Hematopoietic multipotent progenitor cell treated with erythropoietin and hydrocortisone succinate and interleukin-3 and kit ligand, for 6 days (in vitro differentiated cells): Measurements from ENCODE around the gene CIAO3.
A peak's percentile ranks its signal among the peaks of the same experiment; 100 is the strongest.
"Not testable (repeated sequence)": the region's sequence is repeated elsewhere in the genome, so short reads cannot be mapped to it uniquely, and the experiment has no call there.

Experiments used
- DNase-seq: peaks from one replicate; pipeline ENCODE4 v3.0.0-alpha.2; 2015

CIAO3 gene

DNA sequence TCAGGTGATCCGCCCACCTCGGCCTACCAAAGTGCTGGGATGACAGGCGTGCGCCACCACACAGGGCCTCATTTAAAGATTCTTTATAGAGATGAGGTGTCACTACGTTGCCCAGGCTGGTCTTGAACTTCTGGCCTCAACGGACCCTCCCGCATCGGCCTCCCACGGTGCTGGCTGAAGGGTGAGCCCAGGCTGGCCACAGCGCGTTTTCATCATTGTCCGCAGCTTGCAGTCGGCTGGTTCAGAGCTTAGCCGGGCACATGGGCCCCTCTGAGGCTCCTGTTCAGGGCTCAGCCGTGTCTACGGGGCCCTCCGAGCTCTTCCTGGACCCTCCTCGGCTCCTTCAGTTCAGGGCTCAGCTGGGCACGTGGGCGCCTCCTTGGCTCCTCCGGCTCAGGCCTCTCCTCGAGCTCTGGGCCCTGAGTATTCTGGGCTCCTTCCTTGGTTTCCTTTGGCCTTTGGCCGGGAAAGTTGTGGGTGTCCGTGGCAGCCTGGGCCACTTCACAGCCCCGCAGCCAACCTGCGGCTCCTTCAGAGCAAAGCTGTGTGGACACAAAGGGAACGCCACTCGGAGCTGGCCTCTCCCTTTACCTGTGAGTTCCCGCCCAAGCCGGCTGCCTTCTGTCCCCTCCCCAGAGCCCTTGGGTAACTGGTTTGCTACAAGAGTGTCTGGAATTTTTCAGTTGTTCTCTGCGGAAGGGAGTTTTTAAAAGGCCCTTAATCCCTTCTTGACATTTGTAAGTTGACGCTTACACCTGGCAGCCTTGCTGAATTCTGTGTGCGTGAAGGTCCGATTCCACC is 18.5 kb upstream of the CIAO3 start:
- no peak for DNase-seq

DNA sequence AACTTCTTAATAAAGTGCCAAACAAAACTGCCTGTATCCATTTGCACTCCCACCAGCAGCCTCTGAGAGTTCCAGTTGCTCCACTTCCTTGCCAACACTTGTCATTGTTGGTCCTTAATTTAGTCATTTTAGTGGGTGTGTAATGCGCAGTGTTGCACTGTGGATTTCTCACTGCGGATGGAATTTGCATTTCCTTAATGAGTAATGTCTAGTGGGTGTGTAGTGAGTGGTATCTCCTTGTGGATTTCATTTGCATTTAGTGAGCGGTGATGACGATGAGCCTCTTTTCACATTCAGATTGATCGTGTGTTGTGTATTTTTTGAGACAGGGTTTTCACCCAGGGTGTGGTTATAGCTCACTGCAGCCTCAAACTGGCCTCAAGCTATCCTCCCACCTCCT is 15.6 kb upstream of the CIAO3 start:
- DNase-seq = no peak

DNA sequence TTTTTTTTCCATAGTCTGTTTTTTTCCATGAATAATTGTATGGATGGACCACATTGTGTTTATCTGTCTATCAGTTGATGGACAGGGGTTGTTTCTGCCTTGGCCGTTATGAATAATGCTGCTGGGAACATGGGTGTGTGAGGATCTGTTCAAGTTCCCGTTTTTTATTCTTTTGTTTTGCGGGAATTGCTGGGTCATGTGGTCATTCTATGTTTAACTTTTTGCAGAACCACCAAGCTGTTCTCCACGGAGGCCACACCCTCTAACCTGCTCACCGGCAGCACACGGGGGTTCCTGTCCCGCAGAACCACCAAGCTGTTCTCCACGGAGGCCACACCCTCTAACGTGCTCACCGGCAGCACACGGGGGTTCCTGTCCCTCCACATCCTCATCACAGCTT is 13.9 kb upstream of the CIAO3 start:
- no peak for DNase-seq

DNA sequence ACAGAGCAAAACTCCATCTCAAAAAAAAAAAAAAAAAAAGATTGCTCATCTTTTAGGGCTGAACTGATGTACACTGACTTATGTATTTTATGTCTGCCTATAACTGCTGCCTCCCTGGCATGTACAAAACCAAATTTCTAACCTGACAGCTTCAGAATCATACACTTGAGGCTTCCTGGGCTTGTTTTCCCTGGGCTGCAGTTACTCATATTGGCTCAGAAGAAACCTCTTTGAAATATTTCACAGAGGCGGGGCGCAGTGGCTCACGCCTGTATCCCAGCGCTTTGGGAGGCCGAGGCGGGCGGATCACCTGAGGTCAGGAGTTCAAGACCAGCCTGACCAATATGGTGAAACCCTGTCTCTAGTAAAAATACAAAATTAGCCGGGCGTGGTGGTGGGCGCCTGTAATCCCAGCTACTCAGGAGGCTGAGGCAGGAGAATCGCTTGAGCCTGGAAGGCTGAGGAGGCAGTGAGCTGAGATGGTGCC is 13.4 kb upstream of the CIAO3 start:
- not testable (repeated sequence) for DNase-seq

DNA sequence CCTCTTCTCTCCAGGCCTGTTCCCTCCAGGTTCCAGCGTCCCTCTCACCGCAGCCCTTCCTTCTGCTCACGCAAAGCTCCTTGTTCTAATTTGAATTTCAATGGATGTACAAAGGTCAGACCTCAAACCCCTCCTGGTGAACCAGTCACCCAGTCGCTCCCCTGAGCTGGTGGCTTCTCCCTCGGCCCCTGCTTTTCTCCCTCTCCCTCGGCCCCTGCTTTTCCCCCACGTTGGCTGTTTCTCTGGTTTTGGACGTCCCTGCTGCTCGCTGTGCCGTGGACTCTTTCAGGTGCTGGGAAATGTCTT is 11.2 kb upstream of the CIAO3 start:
- DNase-seq = no peak

DNA sequence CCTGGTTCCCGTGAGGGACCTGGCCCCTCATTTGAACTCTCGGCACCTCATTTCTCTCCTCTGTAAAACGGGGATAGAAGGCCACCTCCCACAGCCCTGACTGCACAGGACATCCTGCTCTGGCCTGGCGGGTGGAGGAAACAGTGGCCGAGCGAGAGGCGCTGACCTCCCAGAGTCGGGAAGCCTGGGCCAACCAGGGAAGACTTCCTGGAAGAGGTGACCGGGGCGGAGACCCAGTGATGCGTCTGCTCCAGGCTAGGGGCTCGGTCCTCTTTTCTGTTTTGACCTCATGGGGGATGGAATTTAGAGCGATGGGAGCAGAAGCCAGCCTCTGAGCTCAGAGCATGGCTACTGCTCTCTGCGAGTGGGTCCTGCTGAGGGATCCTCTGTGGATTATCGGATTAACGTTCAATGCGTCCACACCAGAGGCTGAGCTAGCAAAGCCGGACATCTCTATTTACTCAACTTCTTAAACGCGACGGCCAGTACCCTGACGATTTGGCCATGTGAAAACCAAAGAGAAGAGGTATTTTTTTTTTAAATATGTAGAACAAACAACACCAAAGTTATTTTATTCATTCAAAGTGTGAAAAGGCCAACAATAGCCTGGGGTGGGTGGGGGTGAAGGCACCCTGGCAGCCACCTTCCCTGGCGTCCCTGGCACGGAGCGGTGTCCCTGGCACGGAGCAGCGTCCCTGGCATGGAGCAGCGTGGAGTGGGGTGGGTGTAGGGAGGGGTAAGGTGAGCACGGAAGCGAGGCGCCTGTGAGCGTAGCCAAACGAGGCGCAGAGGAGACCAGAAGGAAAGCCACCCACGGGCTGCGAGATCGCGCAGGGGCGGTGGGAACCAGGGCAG is 10.6 kb upstream of the CIAO3 start:
- DNase-seq = no peak

DNA sequence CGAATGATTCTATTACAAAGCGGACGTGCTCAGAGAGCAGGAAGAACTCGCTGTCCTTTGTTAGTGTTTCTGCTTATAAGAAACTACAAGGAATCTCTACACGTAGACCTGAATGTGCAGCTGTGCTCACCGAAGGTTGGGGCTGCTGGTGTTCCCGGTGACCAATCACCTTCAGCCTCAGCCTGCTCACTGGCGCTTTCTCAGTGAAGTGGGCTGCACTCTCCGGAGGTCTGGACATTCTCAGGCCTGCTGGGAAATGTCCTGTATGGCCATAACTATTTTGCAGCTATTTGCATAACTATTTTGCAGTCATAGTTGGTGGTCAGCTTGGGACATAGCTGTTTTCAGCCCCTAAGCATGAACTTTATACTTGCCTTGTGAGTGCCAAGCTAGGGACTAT is 9.7 kb upstream of the CIAO3 start:
- DNase-seq = no peak

DNA sequence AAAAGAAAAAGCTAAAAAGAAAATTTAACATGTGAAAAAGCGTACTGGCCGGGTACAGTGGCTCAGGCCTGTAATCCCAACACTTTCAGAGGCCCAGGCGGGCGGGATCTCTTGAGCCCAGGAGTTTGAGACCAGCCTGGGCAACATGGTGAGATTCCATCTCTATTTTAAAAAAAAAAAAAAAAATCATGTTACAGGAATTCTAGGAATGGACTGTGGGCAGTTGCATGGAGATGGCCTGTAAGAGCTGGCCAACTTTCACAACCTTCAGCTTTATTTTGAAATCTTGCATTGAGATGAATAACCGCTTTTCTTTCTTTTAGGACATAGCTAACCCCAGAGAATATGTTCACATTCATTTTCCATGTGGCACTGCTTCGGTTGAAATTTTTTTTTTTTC is 8.2 kb upstream of the CIAO3 start:
- no peak for DNase-seq

DNA sequence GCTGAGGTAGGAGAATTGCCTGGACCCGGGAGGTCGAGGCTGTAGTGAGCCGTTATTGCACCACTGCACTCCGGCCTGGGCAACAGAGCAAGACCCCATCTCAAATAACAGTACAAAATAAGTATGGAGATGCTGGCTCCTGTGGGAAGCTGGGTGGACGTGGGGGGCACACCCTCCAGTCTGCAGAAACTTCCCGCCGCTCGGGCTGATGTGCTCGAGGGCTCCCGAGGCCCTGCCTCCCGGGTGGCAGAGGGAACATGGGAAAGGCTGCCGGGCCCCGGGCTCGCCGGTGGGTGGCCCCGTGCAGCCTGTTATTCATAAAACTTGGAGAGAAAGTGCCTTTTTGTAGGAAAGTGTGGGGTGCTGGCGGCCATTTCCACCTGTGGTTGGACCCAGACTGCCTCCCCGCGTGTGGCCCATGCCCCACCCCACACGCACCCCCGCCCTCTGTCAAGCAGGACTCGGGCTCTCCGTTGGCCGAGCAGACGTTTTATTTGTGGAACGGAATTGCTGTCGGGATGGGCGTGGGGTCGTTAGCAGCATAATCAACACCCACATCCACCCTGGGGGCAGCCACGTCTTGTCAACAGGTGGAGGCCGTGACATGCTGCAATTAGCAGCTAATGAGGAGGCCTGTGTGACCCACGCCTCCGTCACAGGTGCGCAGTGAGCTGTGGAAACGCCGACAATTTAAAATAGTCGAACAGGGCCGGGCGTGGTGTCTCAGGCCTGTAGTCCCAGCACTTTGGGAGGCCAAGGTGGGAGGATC is 7.4 kb upstream of the CIAO3 start:
- no peak for DNase-seq

DNA sequence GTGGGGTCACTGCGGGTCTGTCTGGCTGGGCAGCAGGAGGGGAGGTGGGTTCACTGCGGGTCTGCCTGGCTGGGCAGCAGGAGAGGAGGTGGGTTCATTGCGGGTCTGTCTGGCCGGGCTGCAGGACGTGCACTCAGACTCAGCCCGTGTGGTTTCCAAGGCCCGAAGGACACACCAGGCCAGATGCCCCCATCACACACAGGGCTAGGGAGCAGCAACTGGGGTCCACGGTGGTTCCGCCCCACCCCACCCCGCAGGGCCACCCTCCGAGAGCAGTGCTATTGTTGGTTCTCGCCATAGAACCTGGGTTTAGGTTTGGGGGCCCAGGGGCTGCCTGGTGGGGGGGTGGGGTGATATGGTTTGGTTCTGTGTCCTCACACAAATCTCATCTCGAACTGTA is 5.8 kb upstream of the CIAO3 start:
- DNase-seq = no peak

DNA sequence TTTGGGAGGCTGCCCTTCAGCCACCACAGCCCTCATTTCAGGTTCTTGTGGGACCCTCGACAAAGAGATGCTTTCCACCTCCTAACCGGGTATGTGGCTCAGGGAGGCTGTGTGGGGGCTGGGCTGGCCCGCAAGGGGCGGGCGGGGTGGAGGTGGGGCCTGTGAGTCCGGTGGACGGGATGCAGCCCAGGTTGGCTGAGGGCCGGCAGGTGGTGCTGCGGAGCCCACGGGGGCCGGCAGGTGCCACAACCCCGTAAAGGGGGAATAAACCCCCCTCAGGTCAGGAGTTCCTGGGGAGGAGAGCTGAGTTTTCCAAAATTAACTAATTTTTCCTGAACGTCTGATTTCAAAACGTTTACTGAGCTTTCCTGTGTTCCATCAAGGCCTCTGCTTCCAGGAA is 4.9 kb upstream of the CIAO3 start:
- peak; percentile 37 for DNase-seq

DNA sequence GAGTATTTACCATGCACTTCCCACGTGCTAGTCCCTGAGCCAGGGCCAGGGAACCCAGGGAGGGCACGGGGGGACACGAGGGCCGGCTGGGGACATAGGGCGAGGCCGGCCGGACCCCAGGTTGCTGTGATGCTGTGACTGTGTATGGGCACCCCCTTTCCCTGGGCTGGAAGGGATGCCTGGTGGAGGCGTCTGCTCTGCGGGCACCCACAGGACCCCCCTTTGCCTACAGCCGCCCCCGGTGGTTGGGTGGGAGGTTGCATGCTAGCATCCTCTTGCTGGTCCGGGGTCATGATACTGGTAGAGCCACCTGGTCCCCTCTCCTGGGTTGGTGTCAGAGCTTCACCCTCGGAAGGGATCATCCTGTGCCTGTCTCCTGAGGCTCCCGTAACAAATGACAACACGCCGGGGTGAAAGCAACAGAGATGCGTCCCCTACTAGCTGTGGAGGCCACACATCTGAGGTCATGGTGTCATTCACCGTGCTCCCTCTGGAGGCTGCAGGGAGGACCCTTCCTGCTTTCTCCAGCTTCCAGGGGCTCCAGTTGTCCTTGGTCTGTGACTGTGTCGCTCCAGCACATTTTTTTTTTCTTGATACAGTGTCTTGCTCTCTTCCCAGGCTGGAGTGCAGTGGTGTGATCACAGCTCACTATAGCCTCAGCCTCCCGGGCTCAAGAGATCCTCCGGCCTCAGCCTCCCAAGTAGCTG is 3.1 kb upstream of the CIAO3 start:
- DNase-seq = no peak

DNA sequence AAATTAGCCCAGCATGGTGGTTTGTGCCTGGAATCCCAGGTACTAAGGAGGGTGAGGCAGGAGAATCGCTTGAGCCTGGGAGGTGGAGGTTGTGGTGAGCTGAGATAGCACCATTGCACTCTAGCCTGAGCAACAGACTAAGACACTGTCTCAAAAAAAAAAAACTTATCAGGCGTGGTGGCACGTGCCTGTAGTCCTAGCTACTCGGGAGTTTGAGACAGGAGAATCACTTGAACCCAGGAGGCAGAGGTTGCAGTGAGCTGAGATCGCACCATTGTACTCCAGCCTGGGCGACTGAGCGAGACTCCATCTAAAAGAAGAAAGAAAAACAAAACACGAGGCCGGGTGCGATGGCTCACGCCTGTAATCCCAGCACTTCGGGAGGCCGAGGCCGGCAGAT is 2.1 kb upstream of the CIAO3 start:
- DNase-seq = peak; percentile 50

DNA sequence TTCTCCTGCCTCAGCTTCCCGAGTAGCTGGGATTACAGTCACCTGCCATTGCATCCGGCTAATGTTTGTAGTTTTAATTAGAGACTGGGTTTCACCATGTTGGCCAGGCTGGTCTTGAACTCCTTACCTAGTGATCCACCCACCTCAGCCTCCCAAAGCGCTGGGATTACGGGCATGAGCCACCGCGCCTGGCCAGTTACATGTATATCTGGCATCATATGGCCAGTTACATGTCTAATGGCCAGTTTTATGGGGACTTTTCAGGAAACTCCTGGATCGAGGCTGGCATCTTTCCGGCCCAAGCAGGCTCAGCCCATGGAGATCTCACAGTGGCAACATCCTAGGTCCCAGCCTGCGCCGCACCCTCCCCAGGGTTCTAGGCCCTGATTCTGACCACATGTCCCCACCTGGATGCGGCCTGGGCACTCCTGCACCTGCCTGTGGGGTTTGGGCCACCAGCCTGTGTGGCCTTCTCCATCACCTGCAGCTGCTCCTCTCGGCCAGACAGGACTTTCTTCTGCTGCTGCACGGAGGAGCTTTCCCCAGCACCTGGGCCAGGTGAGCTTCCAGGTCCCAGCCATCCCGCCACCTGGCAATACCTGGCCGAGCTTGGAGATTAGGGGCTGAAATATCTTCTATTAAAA is 1.3 kb upstream of the CIAO3 start:
- DNase-seq = no peak

DNA sequence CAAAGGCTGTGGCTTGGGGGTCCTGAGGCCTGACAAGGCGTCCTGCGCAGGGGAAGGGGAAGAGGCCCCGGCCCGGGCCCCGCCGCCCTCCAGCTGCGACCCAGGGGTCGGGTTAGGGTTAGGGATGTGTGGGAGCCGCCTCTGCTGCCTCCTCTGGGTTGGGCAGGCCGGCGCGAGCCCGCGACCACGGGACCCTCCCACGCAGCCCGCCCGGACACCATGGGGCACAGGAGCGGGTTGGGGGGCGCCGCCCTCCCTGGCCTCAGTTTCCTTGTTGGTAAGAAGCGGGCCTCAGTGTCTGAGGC is 386 bp downstream of the CIAO3 start:
- no peak for DNase-seq

DNA sequence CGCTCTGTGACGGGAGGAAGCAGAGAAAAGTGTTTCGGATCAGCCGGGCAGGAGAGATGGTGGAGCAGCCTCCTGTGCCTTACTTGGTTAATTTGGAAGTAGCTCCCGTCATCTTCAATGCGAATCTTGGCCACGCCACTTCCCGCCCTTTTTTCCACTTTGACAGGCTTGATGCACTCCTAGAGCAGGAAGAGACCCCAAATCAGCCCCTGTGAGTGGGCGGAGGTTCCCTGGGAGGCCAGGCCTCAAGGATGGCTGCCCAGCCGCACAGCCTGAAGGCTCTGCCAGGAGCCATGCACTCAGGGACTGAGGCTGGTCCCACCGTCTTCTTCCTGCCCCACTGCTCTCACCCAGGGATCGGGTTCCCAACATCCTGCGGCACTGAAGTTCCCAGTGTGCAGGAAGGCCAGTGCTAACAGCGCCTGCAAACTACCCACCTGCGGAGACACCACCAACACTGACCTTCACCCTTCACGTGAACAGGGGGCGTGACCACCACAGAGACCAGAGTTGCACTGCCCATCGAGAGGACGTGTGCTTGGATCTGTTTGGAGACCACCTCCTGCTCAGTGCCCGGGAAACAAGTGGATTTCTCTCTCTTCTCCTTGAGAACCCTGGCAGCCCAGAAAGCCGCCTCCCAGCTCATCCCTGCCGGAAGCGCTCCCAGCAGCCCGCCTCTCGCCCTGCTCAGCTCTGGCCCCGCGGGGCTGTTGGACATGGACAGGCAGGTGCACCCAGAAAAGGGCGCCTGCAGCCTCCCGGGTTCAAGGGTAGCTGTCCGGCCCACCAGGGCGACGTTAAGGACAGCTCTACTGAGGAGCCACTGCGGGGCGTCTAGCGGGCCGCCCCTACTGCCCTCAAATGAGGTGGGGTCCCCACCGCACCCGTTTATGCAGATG is 988 bp downstream of the CIAO3 start:
- DNase-seq = no peak

DNA sequence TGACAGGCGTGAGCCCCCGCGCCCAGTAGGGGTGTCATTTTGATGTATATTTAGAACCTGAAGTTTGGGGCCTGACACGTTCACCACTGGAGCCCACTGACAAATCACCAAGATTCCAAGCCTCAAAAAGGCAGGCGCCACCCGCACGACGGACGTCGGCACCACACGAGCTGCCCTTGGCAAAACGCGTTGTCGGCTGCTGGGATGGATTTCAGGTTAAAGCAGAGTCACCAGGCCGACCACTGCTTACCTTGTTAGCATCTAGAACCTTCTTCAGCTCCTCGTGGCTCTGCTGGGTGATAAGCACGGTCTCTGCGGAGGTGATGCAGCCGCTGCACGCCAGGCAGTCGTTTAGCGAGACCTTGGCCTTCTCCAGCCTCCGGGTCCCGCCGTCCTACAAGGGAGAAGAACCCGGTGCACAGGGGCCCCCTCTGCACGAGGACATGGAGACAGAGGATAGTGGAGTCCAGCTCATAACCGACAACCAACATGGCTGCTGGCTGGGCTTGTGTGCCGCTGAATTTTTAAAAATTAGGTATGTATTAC is 3.8 kb downstream of the CIAO3 start:
- DNase-seq = no peak

DNA sequence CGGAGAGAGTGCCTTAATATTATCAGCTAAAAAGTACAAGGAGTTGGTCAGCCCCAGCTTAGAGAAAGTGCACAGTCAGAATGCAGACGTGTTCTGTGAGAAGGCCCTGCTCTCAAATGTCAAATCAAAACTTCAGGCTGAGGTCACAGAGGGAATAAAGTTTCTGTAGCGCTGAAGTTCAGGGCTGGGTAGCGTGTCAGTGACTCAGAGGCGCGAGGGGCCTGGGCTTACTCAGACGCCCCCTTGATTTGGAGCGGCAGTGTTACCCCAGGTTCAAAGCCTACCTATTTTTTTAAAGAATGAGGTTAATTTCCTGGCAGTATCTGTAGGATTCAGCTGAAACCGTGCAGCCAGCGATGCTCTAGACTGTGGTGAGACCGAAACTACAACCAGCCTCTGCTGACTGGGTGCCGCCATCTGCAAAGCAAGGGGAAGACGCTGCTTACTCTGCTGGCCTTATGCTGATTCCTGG is 4.8 kb downstream of the CIAO3 start:
- DNase-seq = no peak

DNA sequence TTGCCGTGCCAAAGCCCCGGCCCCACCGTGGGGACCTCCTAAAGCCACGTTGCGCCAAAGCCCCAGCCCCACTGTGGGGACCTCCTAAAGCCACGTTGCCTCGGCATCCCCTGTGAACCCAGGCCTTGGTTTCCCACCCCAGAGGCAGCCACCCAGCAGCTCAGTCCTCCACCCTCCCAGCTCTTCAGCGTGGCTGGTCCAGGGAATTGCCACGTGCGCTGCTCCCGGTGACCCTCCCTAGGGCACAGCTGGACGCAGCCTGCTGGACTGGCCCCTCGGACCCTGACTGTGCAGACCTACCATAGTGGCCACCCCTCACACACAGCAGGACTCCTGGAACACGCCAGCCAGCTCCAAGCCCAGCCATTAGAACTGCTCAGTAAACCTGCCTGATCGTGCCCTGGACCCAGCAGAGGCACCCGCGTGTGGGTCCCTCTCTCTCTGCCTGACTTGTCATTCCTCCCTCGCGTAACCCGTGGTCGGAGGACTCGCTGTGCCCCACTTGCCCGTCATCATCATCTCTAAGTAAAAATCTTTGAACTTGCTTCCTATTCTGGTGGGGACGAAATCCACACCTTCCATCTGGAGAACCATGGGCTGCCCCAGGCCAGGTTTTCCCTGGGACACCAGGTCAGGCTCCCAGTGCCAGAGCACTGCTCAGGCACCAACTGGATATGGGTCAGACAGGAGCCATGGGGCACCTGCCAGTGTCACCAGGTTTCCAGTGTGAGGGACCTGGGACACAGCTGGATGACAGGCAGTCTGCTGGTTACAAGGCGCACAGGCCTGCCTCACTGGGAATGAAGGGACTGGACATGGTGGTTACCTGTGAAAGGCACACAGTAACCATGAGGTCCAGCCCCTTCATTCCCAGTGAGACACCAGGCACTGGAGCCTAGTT is 5.6 kb downstream of the CIAO3 start:
- DNase-seq = no peak
